ENCODE measurements around the gene RNASEL. TPM values are rescaled to one million over a fixed set of nuclear protein-coding genes. Genes with fewer than 3 reads are reported as not detected.

RNASEL gene
- total RNA-seq, 1 donor from 2014 or later = 7.3 TPM

DNA sequence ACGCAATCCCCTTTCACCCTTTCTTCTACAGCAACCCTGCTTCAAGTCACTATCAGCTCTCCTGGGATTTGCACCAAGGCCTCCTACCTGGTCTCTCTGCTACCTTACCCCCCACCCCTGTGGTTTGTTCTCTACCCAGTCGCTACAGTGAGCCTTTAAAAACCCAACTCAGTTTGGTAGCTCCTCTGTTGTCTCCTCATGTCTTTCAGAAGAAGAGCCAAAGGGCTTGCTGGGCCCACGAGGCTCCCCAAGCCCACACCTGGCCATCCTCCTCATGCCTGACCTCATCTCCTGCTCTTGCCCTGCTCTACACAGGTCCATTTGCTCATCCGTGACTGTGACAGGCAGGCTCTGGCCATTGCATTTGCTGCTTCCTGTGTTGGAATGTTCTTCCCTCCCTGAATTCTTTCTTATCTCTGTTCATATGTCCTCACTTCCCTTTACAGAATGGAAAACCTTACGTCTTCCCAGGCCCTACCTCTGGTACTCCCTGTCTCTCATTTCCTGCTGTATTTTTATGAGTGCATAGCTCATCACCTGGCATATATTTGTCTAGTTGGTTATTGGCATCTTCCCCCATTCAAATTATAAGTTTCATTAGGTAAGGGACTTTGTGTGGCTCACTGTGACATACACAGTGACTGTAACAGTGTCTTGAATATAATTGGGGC is 11.8 kb upstream of the RNASEL start:
- no peak for DNase-seq (ENCODE audit: low spot score)

GRCh38 chr1:182600036-182600713 is 11.1 kb upstream of the RNASEL start:
- no peak for DNase-seq (ENCODE audit: low spot score)

DNA sequence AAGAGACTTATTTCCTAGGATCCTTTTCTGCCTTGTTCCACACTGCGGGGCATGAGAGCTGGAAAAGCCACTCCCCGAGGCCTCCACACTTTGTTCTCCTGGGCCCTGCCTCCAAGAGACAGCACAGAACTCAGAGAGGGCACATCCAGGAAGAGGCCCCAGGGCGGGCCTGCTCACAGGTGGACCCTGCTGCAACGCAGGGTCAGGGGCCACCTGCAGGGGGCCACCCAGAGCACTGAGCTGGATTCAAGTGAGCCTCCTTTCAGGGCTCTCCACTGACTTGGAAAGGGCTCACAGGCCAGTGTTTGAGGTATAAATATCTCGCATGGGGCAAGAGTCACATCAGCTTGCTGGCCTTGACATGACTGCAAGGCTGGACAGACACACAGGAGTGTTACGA is 10.3 kb upstream of the RNASEL start:
- no peak for DNase-seq (ENCODE audit: low spot score)

GRCh38 chr1:182598296-182598695 is 9.2 kb upstream of the RNASEL start:
- DNase-seq (ENCODE audit: low spot score) = no peak

DNA sequence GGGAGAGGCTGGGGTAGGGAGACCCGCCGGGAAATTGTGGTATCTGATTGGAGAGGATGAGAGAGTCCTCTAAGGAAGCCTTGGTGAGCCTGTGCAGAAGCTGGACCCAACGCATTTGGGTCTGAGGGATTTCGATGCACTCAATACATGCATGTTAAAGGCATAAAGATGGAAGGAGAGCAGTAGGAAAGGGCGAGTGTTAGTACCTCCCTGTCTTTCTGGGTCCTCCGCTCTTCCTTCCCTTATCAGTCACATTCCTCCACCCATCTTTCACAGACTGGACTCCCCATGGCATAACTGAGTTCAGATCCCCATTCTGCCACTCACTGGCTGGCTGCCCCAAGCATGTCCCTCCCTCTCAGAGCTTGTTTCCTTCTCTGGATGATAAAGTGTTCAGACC is 7.9 kb upstream of the RNASEL start:
- no peak for DNase-seq (ENCODE audit: low spot score)

DNA sequence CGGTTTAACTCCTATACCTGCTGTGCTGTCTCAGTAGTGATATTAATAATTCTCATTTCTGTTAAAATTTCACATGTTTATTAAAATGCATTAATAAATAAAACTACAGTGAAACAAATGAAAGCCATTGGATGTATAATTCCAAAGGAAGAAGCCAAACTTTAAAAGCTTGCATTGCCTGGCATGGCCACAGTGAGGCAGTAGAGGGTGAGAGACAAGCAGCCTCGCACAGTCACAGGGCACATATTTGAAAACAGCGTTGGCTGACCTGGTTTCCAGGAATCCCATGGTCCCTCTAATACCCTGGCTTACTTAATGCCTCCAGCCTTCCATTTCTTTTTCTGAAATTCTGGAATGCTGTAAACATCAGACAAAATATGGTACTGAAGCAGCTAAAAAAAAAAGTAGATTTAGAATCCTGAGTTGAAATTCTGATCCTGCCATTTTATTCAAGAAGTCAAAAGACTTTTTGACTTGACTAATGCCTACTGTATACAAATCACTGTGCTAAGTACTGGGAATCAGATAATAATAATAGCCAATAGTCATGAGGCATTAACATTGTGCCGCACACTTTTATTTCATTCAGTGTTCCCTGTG is 6.7 kb upstream of the RNASEL start:
- no peak for DNase-seq (ENCODE audit: low spot score)

- DNase-seq (ENCODE audit: low spot score) = no peak
Observed at GRCh38 chr1:182589931-182590330, 875 bp upstream of the RNASEL start.

- DNase-seq (ENCODE audit: low spot score) = no peak
Observed at GRCh38 chr1:182589520-182589919, 464 bp upstream of the RNASEL start.

DNA sequence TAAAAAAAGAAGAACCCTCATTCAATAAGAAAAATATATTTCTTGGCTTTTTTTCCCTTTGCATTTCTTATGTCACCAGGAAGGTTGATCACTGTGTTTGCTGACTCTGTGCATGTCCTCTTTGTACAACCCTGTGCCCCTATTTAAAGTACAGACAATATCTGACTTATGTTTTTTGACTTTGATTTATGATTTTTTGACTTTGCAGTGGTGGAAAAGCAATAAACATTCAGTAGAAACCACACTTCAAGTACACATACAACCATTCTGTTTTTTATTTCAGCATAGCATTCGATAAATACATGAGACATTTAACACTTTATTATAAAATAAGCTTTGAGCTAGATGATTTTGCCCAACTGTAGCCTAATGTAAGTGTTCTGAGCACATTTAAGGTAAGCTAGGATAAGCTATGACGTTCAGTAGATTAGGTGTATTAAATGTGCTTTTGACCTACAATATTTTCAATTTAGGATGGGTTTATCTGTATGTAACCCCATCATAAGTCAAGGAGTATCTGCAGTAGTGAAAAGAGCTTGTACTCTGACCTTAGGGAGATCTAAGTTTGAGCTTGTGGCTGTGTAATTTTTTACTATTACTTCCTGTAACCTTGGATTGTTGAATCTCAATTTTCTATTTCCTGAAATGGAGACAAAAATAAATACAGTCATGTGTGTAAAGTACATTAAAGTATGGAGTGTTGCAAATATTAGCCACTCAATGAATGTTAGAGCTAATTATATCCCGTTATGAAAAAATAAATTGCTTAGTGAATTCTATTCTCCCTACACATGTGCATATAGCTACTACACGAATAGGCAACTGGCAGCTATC is 1.2 kb downstream of the RNASEL start:
- DNase-seq (ENCODE audit: low spot score) = no peak

DNA sequence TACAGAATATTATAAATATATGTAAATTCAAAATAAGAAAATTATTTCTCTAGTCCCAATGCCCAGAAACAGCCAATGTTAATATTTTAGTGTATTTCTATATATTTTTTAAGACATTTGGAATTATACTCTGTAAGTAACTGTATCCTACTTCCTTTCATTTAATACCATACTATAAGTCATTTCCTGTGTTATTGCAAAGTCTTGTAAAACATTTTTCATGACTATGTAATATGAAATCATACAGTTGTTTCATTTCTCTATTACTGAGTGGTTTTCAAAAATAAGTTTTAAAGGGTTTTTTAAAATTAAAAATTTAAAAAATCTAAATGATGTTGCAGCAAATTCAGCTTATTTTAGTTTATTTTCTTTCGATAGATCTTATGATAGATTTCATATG is 2.0 kb downstream of the RNASEL start:
- DNase-seq (ENCODE audit: low spot score) = no peak

DNA sequence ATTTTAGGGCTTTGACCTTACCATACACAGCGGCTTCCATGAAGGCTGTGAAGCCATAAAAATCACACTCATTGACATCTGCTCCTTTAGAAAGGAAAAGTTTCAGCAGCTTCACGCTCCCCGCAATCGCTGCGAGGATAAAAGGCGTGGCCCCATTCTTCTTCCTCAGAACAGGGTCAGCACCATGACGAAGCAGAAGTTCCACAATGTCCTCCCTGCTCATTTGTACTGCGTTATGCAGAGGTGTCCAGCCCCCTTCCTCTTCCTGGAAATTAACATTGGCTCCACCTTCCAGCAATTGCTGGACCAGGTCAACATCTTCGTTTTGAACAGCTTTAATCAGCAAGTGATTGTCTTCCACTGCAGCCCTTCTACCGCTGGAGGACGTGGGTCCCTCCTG is 2.7 kb downstream of the RNASEL start:
- no peak for DNase-seq (ENCODE audit: low spot score)

DNA sequence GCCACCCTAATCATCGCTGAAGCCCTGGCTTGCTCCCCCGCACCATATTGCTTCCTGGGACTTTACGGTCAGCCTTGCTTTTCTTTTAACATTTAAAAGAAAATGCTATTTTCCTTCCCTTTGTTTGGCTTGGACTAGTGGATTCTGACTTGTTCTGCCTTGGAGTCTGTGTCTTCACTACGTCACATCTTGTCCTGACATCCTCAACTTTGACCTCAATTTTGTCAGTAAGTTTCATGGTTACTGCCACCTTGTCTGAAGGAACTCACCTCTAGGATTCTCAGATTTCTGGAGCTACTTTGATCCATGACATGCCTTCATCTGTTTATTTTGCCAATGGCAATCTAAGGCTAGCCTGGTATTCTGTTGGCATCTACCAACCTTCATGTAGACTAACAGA is 4.3 kb downstream of the RNASEL start:
- DNase-seq (ENCODE audit: low spot score) = no peak

- DNase-seq (ENCODE audit: low spot score) = no peak
Observed at GRCh38 chr1:182580736-182581135, 8.3 kb downstream of the RNASEL start.

- no peak for DNase-seq (ENCODE audit: low spot score)
Observed at GRCh38 chr1:182575540-182576149, 13.4 kb downstream of the RNASEL start.

GRCh38 chr1:182574156-182574555 is 14.9 kb downstream of the RNASEL start:
- no peak for DNase-seq (ENCODE audit: low spot score)

DNA sequence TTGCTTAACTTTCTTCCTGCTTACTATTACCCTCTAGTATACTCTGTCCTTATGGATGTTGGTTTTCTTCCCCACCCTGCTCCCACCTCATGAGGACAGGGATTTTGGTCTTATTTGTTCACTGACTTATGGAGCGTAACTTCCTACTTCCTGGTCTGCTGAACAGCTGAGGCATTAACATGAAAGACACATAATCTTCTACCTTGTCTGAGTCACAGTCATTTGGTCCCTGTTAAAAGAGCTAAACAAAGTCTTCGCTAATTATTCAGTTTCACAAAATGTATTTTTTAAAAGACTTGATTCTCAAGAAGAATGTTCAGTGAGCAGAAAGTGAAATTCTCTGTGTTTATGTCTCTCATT is 18.5 kb downstream of the RNASEL start:
- no peak for DNase-seq (ENCODE audit: low spot score)

DNA sequence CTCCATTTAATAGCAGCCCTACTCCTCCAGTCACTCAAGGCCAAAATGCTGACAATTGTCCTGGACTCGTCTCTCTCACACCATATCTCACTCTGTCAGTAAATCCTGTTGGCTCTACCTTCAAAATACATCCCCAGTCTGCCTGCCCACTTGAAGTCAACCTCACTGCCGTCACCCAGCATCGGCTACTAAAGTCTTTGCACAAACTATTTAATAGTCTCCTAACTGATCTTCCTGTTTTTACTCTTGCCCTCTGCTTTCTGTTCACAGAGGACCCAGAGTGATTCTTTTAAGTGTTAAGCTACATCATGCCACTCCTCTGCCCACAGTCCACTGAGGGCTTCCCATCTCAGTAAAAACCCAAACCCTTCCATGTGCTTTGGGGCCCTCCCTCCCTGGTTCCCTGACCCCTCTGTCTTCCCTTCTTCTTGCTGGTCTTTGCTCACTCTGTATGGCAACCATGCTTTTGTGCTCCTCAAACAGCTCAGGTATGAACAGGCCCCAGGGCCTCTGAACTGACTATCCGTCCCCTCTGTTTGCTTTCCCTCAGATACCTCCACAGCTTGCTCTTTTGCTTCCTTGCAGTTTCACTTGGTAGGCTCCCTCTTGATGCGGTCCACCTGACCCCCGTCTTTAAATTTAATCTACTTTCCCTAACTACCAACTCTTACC is 19.0 kb downstream of the RNASEL start:
- no peak for DNase-seq (ENCODE audit: low spot score)

DNA sequence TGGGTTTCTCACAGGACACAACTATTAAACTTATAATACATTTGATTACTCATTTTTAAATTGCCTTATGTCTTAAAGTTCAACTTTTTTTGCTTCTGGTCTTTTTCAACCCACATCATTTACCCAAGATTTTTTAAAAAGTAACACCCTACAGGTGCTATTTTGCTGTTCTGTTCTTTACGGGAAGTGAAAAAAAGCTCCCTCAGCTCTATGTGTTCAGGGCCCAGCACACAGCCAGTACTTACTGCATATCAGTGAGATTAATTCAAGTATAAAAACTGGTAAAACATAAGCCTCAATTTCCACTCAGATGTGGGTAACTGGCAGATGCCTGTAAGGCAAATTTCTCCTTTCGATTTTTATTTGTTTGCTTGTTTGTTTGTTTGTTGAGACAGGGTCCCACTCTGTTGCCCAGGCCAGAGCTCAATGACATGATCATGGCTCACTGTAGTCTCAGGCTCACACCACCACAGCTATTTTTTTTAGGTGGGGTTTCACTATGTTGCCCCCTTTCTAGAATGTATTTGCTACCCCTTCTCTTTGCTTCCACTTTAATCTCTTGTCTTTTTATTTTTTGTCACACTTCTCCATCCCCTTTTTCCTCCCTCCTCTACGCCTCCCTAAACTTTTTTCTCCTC is 20.3 kb downstream of the RNASEL start:
- no peak for DNase-seq (ENCODE audit: low spot score)

GRCh38 chr1:182567629-182568028 is 21.4 kb downstream of the RNASEL start:
- DNase-seq (ENCODE audit: low spot score) = no peak

DNA sequence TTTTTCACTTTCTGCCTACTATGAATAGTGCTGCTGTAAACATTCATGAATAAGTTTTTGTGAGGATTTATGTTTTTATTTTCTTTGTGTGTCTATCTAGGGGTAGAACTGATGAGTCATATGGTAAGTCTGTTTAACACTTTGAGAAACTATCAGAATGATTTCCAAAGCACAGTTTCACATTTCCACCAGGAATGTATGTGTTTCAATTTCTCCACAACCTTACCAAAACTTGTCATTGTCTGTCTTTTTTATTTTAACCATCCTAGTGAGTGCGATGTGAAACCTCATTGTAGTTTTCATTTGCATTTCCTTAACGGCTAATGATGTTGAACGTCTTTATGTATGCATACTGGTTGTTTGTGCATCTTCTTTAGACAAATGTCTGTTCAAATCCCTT is 23.5 kb downstream of the RNASEL start:
- DNase-seq (ENCODE audit: low spot score) = no peak
